ENCODE measurements around the gene KCNAB1.
"Not testable (repeated sequence)": the region's sequence is repeated elsewhere in the genome, so short reads cannot be mapped to it uniquely, and the experiment has no call there.

KCNAB1 gene

DNA sequence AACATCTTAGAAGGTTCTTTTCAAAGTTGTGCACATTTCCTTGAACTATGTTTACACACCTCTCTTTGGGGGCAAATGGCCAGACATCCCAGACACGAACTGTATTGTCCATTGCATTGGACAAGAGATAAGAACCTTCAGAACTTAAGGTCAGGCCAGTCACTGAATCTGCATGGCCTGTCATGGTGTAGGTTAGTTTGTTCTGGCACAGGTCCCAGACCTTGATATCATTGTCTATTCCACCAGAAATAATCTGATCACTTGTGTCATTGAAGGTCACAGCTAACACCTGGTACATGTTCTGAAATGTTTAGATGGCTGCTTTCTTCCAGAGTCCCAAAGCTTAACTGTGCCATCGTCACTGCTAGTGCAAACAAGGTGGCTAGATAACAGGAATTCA lies 55.7 kb downstream of the KCNAB1 start:
- no peak for DNase-seq (ENCODE audit: low read depth in 2 of 2)

DNA sequence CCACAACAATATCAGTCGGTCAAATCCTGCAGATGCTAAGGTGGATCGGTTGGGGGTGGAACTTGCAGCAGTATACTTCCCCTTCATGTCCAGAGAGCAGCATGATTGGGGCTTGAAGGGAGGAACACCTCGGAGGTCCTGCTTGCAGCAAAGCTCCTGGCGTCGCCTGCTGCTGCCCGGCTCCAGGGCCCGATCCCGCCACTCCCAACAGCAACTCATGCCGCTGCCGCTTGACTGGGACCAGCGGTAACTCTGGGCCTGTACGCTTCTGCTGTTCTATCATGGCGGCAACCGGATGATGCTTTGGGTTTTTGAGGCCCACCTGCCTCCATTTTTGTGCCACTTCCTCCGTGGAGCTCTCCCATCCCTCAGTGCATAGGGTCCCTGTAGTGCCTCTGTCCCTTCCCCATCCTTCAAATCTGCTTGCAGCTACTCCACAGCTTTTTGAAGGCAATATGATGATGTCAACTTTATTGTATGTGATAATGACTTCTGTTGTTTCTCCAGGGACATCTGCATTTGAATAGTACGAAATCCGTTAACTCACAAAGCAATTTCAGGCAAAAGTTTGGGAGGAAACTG lies 56.3 kb downstream of the KCNAB1 start:
- no peak for DNase-seq (ENCODE audit: low read depth in 2 of 2)

DNA sequence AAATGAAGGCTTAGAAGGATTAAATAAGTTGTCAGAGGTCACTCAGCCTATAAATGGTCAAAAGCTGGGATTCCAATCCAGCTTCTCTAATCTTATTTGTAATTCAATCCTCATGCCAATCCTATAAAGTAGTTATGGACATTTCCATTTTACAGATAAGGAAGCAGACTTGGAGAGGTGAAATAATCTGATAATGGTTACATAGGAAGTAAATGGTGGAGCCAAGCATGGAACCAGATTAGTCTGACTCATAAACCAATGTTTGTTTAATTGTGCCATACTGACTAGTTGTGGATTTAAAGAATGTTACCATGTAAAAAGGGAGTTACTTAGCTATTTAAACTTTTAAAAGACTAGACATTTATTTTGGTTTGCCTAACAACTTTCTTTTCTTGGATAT lies 59.7 kb downstream of the KCNAB1 start:
- DNase-seq (ENCODE audit: low read depth in 2 of 2): no peak

DNA sequence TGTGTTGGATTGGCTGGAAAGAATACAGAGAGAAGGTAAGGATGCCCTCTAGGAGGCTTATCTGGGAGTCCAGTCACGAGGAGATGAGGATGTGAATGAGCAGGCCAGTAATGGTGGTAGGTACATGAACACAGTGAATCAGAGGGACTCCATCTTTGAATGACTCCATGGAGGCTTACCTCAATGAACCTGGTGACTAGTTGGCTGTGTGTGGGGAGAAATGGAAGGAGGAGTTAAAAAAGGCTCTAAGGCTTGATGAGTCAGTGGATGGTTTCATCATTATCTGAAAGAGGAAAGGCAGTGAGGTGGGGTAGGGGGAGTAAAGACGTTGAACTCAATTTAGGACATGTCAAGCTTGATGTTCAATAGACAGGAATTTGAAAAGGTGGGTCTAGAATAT lies 61.1 kb downstream of the KCNAB1 start:
- no peak for DNase-seq (ENCODE audit: low read depth in 2 of 2)

DNA sequence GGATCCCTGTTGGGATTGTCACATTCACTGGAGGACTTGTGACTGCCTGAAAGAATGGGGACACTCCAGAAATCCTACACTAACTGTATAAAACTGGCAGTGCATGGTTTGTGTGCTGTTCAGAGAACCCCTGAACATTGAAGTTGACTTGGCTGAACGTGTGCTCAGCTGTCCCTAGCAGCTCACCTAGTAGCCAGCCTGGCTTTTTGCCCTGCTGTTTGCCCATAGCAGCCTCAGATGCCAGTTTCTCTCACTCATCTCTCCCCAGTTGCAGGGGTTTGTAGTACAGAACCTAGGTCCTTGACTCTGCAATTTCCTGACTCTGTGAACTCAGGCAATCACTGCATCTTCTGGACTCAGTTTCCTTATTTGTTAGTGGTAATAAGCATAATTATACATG lies 63.0 kb downstream of the KCNAB1 start:
- DNase-seq (ENCODE audit: low read depth in 2 of 2): no peak

DNA sequence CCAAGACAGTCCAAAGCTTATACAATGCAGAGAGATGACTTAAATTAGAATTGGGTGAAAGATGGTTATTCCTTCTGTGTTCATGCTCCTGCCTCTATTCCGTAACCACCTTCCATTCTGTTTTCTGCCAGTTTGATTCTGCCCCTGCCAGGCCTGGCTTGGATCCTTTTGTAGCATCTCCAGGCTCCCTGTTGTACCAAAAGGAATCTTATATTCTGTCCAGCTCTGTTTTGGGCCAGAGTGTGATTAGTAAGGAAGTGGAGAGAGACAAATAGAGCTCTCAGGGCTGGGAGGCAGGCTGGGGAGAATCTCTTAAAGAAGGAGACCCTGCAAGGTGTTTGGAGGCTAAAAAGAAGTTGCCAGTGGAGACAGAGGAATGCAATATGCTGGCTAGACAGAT lies 63.8 kb downstream of the KCNAB1 start:
- no peak for DNase-seq (ENCODE audit: low read depth in 2 of 2)

DNA sequence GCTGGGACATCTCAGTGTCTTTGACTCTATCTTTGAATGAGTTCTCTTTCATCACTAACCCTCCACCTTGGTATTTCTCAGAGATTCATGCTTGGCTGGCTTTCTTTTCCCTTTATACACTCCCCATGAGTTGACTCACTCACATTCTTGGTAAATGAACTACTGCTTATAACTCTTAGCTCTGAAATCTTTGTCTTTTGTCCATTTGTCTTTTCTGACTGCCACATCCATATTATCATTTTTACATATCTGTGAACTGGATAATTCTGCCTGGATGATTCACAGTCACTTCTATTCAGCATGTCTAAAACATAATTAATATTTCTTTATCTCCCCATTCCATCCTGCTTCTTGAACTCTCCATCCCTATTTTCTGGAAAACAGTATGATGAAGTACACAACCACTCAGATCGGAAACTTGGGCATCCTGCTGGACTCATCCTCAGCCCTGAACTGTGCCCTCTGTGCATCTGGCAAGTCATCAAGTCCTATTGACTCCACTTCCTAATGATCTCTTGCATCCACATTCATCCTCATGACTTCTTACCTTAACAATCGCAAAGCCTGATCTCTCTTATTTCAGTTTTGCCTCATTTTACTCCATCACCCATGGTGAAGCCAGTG lies 66.9 kb downstream of the KCNAB1 start:
- peak in 1 of 2 experiments; percentile 11 for DNase-seq (ENCODE audit: low read depth in 2 of 2)

DNA sequence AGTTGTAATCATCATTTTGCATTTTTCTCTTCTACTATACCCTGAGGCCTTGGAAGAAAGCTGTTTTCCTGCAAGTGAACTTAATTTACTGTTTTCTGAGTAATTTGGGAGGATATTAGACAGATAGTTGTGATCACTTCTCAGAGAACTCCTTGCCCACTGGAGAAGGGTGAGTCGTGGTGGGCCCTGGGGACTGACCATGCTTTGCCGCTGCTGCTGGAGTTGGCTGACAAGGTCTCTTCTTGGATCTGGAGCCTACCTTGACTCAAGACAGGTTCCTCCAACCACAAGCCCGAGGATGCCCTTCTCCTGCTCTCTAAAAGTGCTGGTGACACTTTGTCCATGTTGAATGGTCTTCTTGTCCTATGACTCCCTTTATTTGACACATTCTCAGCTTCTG lies 68.4 kb downstream of the KCNAB1 start:
- DNase-seq (ENCODE audit: low read depth in 2 of 2): no peak

DNA sequence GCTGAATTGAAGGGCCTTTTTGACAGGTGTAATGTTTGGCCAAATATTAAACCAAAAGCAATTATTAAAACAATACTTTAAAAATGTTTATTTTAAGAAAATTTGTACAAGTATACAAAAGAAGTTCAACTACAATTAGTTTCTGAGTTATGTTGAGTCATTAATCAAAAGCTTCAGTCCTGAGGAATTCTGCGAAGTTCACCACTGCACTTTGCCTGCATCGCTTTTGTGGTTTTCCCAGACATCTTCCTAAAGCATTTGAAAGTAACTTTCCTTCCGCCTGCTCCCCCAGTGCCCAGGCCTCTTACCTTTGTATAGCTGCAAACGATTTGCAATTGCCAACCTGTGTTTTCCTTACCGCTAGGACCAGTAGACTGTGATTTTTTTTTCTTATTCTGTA lies 69.5 kb downstream of the KCNAB1 start:
- no peak for DNase-seq (ENCODE audit: low read depth in 2 of 2)

DNA sequence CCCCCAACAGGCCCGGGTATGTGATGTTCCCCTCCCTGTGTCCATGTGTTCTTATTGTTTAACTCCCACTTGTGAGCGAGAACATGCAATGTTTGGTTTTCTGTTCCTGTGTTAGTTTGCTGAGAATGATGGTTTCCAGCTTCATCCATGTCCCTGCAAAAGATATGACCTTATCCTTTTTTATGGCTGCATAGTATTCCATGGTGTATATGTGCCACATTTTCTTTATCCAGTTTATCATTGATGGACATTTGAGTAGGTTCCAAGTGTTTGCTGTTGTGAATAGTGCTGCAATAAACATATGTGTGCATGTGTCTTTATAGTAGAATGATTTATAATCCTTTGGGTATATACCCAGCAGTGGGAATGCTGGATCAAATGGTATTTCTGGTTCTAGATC lies 74.6 kb downstream of the KCNAB1 start:
- DNase-seq (ENCODE audit: low read depth in 2 of 2): not testable (repeated sequence)

DNA sequence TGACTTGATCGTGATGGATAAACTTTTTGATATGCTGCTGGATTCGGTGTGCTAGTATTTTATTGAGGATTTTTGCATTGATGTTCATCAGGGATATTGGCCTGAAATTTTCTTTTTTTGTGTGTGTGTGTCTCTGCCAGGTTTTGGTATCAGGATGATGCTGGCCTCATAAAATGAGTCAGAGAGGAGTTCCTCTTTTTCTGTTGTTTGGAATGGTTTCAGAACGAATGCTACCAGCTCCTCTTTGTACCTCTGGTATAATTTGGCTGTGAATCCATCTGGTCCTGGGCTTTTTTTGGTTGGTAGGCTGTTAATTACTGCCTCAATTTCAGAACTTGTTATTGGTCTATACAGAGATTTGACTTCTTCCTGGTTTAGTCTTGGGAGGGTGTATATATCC lies 76.8 kb downstream of the KCNAB1 start:
- DNase-seq (ENCODE audit: low read depth in 2 of 2): not testable (repeated sequence)

DNA sequence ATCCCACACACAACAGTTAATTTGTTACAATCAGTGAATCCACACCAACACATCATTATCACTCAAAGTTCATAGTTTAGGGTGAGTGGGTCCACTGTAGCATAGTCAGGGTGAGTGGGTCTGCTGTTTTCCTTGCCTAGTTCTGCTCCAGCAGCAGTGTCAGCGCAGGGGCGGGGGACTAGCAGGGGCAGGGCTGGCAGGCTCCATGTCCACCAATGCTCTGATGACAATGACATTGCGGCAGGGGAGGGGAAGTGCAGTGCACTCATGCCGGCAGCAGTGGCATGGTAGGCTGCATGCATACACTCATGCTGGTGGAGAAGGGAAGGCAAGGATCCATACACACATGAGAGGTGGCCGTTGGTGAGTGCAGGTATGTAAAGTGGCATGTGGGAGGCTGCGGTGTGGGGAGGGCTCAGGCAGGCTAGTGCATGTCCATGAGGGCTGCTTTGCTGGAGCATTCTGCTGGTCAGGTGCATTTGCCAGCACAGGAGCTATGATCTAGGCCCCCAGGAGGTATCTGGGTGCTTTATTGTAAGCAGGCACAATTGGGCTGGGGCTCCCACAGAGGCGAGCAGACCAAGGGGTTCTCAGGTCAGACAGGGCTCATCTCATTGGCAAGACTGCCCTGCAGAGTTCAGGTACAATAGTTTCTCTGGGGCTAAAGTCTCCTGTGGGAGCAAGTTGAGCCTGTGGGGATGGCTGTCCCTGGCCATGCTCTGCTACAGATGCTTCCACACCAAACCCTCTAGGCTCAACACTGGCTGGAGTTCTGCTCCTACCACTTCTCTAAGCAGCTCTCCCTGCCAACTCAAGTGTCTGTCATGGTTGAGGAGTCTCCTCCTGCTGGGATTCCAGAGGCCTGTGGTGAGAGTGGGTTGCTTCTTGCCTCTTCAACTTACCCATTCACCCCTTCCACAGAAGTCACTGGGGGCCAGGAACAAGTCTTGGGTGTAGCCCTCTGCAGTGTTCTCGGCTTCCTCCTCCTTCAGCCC lies 81.3 kb downstream of the KCNAB1 start:
- no peak for DNase-seq (ENCODE audit: low read depth in 2 of 2)

DNA sequence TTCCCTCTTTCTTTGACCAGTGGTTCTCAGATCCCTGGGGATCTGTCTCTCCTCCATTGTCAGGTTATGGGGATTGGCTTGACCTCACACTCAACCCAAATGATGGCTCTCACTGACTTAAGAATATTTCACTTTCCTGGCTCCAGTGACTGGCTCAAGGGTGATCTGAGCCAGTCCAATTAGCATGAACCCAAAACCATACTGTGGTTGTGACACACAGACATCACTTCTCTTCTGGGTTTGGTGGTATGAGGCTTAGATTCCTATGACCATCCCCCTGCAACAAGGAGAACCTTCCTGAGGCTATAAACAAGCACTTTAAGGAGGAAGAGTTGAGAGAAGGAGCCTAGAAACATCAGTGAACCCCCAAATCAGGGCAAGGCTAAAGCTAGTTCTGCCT lies 85.8 kb downstream of the KCNAB1 start:
- DNase-seq (ENCODE audit: low read depth in 2 of 2): no peak

DNA sequence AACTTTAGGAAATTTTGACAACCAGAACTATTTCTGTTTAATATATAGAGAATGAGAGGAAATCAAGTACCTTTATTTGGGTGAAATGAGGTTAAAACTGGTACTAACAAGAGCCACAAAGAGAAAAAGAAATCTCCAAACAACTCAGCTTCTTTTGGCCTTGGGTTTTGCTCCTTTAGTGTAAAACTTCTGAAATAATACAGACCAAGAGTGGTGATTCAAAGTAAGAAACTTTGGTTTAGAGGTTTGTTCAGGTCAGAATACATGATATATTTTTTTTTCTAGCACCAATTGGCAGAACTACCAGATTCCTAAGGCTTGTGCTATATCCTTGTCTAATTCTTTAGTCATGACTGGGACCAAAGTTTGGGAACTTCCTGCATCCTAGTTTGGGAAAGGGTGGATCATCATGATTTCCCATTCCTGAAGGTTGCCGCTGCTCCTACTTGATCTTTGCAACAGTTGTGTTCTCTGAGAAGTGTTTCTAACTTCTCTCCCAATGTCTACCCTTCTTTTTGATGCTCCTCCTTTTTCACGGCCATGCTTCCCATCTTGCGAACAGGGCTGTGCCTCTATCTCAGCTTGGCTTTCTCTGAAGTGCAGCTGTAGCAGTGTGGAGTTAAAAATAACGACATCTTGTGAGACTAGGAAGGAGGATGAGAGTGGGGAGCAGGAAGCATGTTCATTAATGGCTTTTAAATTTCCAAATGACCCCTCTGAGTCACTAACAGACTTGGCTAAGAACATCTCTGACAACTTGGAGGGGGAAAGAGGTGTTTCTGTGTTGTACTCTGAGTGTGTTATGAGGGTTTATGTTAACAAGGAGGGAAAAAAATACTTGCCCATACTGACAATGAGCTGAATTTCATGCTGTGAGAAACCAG lies 87.7 kb downstream of the KCNAB1 start:
- no peak for DNase-seq (ENCODE audit: low read depth in 2 of 2)

DNA sequence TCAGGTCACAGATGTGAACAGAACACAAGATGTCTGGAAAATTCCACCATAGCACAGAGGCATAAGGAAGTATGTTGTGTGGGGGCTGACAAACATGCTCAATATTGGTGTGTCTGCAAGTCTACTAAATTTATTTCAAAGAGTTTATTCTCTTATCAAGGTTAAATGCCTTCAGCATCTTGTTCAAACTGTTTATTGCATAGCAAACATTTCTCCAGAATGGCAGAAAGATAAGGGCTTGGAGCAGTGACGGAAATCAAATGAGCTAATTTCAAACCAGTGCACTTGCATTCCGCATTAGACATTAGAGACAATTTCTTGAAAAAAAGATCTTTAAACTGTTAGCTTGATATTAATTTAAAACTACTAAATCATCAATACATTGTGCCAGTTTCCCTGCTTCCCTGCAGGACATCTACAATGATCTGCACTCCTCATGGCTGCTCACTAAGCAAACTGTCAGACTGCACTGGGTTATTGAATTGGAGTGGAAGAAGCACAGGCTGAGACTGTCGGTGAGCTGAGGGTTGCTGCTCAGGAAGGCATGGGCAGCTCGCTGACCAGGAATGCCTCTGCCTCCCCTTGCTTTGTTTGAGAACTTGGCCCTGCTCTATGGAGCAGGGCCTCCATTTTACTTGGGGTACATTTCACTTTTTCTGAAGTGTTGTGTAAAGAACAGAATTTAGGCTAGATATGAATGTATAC lies 89.4 kb downstream of the KCNAB1 start:
- DNase-seq (ENCODE audit: low read depth in 2 of 2): no peak

DNA sequence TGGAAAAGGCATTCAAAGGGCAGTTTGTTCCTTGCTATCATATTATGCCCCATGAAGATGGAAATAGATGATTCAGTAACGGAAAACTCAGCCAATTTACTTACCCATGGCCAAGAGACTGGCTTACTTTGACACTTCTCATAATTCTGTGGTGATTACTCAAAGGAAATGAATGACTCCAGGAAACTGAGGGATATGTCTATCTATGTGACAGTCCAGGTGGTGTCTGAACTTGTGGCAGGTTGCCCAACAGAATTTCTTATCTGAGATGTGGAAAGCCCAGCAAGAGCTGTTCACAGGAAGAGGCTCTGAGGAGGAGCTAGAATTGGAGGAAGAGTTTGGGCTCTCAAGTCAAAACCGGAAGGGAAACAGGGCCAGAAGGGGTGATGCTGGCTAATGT lies 91.2 kb downstream of the KCNAB1 start:
- DNase-seq (ENCODE audit: low read depth in 2 of 2): no peak

DNA sequence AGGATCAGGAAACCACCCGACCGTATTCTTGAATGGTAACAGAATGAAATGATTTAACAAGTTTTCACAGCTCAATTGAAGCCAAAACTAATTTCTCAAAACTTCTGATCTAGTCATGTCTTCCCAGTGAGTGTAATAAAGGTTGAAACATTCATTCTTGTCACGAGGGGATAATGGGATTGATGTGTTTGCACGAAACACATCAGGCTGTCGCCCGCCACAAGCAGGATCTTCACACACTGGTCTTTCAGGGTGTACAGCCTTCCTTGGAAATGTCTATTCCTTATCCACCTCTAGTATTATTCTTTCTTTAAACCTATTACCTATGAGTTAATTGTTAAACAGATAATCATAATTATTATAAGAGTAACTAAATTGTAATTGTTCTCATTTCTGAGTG lies 94.3 kb downstream of the KCNAB1 start:
- no peak for DNase-seq (ENCODE audit: low read depth in 2 of 2)

DNA sequence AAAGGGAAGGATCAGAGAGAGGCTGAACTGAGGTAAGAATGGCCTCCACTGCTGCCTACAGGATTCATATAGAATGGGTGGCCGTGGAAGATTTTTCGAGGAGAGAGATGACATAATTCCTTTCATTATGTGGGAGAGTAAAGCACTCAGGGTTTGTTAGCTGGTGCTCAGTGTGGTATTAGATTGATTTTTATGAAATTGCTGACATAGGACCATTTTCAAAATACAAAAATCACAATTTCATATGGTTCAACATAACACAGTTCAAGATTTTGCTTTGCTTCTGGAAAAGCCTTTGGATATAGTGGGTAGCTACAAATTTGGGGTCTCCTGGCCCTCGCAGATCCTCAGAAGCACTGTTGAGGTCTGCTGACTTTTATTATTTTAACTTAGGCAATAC lies 95.4 kb downstream of the KCNAB1 start:
- DNase-seq (ENCODE audit: low read depth in 2 of 2): no peak

DNA sequence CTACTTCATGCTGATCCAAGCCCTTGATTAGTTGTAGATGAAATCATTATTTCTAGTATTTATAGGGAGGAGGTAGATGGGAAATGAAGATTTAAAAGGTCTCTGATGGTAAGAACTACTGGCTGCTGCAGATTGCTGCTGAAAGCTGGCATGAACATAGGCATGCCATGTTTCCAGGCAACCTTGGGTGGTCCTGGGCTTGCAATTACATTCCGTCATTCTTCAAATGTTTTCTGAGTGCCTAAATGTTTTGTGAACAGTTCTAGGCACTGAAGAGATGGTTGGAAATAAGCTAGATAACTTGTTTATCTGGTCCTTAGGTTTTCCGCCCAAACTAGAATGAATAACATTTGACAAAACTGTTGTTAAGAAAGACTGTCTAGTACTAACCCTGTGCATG lies 95.8 kb downstream of the KCNAB1 start:
- DNase-seq (ENCODE audit: low read depth in 2 of 2): no peak

DNA sequence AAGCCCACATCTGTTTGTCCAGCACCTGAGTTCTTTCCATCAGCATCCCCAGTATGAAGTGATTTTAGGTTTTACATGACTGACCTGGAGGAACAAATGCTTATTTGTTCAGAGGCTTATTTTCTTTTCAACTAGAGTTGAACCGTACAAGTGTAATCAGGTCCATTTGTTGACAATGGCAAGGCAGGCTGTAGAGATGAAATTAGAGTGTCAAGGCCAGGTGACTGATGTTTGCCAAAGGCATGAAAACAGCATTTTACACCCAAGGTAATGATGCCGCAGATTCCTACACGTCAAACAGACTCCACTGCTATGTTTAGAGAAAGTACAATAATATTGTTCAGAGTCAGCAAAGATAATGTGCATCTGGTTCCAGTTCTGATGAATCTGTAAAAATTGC lies 96.5 kb downstream of the KCNAB1 start:
- no peak for DNase-seq (ENCODE audit: low read depth in 2 of 2)

DNA sequence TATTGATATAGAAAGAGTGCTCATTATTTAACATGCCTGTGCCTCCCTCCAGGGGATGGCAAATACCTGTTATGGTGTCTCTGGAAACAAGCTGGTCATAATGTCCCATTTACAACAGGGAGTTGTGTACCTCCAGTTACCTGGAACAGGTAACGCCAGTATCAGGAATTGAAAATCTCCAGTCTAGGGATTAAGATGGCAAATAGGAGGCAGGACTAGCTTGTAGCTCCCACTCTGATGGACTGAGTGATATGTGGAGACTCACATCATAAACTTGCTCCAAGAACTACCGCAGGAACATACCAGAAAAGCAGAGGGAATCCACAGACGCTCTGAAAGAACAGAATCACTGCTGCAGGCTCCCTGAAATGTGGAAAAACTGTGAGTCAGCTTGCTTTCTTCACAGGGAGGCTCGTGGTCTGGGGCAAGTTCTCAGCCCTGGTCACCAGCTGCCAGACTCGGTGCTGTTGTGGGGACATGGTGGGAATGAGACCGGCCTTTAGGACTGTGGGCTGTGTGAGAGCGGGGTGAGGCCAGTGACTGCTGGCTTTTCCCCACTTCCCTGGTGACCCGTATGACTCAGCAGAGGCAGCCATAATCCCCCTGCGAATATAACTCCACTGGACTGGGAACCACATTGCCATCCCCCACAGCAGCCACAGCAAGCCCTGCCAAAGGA lies 97.4 kb downstream of the KCNAB1 start:
- DNase-seq (ENCODE audit: low read depth in 2 of 2): no peak

Data from fibroblast of skin of left biceps (primary cell).